CD4-positive, alpha-beta T cell treated with Interleukin-10 for 1 hour (primary cell): Measurements from ENCODE around the gene RNF31.
"Not testable (repeated sequence)": the region's sequence is repeated elsewhere in the genome, so short reads cannot be mapped to it uniquely, and the experiment has no call there.

Experiments used
- DNase-seq: peaks from one replicate; pipeline ENCODE4 v3.0.0-alpha.2; 2020

The RNF31 gene

DNA sequence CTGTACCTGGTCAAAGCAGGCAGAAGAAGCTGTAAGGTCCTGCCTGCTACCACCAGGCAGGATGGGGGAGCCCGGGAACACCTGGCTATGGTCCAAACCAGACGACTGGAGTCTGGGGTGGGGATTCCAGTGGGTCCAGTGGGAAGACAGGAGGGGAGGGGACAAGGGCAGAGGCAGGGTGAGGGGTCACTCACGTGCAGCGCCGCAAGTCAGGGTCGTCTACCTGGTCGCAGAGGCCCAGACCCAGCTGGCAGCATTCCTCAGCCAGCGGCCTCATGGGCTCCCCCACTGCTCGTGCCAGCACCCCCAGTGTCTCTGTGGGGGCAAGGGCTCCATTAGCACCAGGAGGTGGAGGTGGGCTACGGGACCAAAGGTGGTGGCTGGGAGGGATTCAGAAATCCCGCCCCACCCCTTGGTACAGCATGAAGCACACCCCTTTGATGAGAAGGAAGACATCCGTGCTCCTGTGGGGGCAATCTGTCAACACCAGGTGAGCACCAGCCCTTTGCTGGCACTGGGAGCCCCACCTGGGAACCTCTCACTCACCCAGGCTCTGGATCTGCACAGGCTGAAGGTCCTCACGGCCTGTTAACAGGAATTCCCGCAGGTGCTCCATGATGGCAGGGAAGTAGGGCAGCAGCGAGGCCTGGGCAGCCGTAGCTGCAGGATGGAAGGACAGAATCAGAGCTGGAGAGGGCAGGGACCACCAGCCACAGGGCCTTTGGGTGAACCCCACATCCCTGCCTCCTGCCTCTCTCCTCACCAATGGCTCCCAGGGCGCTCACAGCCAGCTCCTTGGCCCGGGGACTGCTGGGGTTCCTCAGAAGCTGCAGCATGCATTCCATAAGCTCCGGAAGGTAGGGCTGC lies 37.0 kb downstream of the RNF31 start:
- no peak for DNase-seq

DNA sequence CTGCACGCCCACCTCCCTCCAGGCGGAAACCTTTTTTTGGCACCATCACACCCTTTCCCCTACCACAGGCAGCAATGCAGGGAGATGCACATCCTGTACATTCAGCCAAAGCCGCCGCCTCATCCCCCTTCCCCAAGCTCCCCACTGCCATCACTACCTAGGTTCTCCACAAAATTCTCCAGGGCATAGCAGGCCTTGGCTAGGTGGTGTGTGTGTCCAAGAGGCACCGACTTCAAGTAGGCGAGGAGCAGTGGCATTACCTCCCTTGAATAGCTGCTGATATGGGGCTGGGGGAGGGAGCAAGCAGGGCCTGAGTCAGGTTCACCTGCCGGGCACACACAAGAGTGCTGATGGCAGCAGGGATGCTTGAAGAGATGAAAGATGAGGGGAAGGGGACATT lies 37.7 kb downstream of the RNF31 start:
- DNase-seq: no peak

DNA sequence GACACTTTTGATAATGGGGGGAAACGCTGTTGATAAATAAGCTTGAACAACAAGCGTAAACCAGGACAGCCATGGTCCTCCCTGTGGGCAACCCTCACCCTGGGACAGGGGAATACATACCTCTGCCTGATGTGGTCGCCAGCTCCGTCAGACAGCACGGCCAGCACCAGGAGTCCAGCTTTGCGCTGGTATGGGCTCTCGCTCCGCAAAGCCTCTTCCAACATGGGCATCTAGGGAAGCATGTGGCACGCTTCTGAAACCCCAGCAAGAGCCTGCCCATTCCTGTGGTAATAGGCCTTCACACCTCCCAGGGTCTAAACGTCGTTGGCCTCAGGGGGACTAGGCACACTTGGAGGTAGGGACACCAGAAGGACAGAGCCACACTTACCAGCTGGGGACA lies 38.4 kb downstream of the RNF31 start:
- DNase-seq: no peak

DNA sequence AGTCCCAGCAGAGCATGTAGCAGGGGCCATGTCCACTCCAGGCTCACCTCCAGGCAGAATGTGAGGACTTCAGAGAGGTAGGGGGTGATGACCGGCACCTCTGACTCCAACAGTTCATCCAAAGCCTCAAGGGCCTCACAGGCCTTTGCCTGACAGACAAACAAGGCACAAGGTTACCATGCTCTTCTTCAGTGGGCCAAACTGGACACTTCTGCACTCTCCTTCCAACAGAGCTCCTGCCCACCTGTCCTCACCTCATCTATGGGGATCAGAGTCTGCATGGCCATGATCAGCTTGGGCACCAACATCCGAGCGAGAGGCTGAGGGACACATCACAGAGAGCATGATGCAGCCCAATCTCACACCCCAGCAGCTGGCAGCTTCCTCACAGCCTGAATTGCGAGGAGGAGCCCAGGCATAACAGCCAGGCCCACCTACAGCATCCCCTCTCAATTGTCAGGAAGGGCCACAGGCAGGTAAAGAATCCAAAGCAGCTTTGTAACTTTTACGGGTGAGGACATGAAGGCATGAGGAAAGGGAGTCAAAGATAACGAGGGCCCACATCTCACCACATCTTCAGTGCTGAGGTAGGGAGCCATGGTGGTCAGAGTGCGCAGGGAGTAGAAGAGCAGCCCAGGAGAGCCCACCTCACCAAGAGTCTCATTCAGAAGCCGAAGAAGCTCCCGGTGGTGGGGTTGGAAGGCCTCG lies 39.7 kb downstream of the RNF31 start:
- no peak for DNase-seq

DNA sequence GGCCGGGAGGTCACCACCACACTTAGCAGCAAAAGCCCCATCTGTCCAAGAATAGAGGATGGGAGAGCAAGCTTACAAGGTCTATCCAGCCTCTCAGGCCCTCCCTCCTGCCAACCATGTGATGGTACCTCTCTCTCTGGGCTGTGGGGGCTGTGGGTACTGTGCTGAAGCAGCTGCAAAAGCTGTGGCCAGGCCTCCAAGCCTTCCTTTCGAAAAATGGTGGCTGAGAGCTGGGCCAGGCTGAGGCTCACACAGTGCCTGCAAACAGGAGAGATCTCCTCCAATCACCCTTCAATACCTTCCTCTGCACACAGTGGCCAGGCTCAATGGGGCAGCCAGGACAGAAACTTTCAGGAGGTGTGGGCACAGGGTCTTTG lies 40.2 kb downstream of the RNF31 start:
- DNase-seq: no peak

DNA sequence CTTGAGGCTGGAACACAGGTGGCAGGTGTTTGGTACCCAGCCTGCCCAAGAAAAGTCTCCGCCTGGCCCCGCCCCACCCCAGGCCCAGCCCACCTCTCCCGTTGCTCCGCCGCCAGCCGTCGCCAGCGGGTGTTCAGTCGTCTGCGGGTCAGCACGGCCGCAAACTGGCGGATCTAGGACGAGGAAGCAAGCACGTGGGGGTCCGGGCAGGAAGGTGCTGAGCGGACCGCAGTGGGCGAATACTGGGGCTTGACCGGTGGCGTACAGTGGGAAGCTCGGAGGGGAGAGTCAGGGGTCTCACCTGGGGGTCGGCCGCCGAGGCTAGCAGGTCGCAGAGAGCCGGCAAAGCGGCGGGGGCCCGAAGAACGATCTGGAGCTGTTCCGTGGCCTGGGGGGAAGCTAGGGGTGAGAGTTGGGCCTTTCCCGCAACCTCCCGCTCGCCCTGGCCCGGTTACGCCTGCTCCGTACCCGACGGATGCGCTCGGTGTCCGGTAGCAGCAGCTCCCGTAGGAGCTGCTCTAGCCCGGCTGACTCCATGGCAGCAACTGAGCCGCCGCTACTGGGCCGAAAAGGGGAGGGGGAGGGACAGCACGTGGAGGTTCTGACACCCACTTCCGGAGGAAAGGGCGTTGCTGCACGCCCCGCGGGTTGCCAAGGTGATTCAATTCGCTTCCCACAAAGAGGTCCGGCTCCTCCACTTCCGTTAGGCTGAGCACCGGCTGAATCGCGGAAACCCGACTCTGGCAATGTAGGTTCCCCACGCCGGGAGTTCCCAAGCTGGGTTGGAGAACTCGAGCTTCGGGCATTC lies 41.2 kb downstream of the RNF31 start, which contains the start of gene IPO4:
TSS of gene IPO4 (minus strand) at position 566 of the 808 bp plus-strand sequence. CDS start at position 537, 29 bp downstream.
- DNase-seq: peak; percentile 97

DNA sequence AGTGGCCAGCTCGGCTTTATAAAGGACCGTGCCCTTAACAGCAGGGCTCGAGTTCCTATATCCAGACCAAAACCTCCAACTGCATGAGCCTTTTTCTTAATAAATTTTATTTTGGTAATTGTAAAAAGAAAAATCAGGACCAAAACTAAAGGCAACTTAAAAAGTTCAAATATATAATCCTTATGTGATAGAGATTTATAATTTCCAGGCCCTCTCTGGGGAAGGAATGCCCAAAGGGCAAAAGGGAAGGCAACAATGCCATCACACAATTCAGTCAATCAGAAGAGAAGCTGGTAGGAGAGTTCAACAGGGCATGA lies 41.7 kb downstream of the RNF31 start:
- DNase-seq: no peak

DNA sequence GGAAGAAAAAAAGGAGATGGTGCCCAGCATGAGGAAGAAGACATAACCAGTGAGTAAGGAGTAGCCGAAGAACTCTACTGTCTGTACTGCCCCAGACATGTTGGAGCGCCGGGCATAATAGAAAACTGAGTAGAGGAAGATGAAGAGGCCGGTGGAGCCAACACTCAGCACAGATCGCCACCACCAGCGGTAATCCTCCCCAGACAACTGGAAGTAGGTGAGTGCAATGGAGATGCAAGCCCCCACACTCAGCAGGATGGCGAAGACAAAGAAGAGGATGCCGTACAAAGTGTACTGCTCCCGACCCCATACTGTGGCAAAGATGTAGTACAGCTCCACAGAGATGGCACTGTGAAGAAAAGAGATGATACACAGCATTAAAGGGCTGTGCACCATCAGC lies 42.2 kb downstream of the RNF31 start:
- no peak for DNase-seq

DNA sequence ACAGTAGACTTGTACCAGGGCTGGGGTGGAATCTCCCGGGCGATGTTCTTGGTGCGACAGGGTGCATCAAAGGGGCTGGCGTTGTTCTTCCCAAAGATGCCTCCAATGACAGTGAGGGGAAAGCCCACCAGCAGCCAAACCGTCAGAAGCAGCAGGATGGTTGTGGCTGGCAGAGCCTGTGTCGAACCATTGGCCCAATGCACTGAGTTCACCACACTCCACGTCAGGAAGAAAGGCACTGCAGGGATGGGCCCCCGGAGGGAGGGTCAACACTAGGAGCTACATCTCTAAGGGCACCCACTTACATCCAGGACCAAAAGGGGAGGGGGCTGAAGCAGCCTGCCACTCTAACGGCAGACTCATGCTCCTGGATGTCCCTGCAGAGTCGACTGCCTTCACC lies 43.1 kb downstream of the RNF31 start:
- no peak for DNase-seq

DNA sequence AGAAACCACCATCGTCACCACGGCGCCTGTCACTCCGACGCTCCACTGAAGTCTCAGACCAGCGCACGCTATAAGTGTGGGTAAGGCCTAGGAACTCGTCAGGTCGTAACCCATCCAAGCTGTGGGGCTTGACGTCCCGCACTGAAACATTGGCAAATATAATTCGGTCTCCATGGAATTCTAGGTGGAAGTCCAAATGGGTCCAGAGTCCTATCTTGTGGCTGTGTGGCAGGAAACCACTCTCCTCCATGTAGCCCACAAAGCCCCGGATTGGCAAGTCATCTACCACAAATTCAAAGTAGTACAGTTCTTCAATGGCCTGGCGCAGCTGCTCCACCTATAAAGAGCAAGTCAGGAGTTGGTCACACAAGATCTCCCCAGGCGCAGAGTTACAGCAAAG lies 45.6 kb downstream of the RNF31 start:
- DNase-seq: no peak

DNA sequence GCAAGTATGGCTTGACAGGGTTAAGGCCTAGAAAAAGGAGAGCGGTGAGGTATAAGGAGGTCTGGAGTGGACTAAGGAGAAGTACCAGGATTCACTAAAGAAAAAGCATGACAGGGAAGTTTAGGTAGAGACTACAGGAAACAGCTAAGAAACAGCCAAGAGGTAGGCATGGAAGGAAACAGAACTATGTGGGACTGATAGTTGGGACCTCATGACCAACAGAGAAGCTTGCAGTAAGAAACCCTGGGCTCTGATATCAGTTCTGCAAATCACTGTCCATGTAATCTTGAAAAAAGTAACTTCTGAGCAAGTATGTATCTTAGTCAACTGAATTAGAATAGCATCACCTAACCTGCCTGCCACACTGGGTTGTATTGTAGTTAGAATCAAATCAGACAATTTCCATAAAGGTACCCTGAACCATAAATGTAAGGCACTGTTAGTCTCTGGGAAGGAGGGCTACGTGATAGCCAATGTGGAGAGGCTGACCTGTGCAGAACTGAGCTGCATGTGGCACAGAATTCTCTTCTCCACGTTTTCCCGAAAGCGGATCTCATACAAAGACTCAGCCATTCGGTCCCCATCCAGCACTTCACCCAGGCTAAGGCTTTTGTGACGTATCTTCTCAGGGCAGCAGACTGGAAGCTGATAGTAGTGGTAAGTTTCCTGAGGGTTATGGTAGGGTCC lies 47.0 kb downstream of the RNF31 start:
- DNase-seq: no peak

DNA sequence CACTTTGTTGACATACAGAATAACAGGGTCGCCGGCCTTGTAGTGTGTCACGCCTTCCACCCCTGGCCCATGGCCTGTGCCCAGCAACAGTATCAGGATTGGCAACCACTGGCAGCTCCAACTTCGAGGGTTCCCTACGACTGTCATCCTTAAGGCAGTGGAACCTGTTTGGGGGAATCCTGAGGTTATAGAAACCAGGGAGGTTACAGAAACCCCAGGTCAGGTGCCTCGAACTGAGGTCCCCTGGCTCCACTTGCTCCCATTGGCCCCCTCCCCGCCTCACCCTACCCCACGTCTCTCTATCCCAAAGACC lies 47.5 kb downstream of the RNF31 start:
- no peak for DNase-seq

DNA sequence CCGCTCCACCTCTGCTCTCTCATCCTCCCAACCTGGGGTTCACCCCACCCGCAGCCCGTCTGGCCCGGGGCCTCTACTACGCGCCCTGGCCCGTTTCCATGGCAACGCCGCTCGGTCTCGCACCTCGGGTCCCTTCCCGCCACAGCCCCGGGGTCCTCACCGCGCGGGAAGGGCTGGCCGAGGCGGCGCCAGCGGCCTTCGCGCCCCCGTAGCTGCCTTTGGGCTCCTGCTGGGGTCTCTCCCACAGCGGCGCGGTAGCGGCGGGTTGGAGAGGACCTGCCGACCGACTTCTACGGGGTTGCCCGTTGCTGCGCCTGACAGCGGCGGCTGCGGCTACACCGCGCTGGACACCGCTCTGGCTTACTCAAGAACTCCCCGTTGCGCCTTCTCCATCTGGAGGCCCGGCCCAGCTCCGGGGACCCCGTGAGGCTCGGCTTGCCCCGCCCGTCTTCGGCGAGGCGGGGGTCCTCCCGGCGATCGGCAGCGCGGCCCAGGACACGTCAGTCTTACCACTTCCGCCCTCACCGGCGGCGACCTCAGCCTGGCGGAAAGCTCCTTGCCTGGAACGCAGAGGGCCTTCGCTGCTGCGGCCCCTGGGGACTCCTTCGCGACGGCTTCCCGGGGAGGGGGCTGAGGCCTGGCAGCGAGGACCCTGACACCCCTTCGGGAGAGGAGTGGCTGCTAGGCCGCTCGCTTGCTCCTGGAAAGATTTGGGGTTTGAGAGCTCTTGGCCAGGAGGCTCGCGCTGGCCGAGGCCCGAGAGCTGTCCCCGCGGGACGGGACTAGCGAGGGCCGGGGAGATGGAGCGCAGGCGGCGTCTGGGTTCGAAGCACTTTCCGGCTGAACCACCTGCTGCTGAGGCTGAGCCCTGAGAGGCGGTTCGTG lies 48.1 kb downstream of the RNF31 start, which contains the start of gene TM9SF1:
TSS of gene TM9SF1 (minus strand) at position 256 of the 885 bp plus-strand sequence. CDS start 422 bp downstream, outside the sequence.
- peak; percentile 92 for DNase-seq

DNA sequence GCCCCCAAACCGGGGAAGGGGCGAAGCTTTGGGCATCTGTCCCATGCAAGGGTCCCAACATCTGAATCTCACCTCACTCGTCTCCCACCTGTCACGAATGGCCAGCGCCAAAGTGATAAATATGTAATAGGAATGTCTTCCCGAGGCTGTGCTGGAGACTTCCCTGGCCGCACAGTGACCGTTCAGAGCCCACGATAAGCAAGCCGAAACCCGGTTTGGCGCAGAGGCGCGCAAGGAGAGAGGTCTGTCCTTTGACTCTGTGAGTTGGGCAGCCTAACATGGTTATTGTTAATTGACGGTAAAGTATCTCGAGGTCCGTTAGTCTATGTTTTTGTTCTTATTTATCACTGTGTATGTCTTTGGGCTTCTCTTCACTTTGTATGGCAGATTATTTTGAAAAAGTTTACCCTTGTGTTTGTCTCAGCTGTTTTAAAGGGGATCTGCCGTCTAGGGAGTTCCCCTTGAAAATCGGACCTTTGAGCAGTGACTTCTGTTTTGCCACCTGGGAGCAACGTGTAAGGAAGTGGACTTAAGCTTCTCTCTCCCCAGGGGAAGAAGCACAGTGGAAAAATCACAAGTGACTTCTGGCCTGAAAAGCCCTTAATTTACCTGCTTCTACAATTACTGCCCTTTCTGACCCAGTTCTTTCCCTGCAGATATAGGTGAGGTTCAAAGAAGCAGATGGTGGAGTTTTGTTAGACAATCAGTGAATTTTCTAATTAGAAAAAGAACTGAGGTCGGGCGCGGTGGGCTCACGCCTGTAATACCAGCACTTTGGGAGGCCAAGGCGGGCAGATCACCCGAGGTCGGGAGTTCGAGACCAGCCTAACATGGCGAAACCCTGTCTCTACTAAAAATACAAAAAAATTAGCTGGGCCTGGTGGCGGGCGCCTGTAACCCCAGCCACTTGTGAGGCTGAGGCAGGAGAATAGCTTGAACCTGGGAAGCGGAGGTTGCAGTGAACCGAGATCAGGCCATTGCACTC lies 49.1 kb downstream of the RNF31 start:
- peak; percentile 28 for DNase-seq

DNA sequence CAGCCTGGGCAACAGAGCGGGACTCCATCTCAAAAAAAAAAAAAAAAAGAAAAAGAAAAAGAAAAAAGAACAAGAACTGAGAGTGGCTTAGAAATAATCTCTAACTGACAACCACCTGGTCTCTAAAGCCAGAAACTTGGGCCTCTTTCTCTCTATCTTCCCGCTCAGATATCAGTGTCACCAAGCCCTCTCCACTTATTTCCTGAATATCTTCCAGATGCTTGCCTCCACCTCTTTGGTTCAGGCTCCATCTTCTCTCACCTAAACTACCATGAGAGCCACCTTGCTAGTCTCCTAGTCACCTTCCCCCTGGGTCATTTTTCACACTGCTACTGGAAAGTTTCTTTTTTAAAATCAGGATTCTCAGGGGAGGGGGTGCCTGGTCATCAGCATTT lies 49.8 kb downstream of the RNF31 start:
- no peak for DNase-seq

DNA sequence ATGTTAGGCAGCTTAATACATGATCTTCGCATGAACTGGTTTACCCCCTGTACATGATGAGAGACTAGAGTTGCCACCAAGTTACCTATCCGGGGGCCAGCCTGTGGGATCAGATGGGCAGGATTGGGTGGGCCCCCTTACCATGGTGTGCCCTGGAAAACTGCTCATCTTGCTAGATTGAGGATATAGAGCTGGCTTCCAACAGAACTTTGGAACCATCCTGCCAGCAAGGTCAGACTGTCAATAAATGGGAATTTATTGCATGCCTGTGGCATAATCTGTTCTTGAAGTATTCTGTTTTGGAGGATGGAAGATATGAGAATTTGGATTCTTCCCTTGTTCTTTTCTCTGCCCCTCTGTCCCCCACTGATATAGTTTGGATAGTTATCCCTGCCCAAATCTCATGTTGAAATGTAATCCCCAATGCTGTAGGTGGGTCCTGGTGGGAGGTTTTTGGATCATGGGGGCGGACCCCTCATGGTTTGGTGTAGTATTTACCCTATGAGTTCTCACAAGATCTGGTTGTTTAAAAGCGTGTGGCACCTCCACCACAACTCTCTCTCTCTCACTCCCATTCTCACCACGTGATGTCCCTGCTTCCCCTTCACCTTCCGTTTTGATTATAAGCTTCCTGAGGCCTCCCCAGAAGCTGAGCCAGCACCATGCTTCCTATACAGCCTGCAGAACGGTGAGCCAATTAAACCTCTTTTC lies 51.7 kb downstream of the RNF31 start:
- DNase-seq: no peak

DNA sequence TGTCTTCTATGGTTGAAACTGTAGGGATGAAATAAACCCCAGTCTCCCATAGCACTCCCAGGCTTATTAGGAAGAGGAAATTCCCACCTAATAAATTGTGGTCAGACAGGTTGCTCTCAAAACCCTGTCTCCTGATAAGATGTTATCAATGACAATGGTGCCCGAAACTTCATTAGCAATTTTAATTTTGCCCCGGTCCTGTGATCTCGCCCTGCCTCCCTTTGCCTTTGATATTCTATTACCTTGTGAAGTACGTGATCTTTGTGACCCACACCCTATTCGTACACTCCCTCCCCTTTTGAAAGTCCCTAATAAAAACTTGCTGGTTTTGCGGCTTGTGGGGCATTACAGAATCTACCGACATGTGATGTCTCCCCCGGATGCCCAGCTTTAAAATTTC lies 55.2 kb downstream of the RNF31 start:
- DNase-seq: not testable (repeated sequence)

DNA sequence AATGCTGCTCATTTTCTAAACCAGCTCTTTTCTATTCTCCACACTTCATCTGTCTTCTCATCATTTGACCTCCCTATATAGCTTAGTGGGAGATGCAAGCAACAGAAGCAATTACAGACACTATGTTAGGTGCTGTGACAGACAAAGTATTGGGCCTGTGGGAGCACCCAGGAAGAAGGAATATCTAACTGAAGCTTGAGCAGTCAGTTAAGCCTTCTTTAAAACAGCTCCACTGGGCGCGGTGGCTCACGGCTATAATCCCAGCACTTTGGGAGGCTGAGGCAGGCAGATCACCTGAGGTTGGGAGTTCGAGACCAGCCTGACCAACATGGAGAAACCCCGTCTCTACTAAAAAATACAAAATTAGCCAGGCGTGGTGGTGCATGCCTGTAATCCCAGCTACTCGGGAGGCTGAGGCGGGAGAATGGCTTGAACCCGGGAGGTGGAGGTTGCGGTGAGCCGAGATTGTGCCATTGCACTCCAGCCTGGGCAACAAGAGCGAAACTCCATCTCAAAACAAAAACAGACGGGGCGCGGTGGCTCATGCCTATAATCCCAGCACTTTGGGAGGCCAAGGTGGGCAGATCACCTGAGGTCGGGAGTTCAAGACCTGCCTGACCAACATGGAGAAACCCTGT lies 56.1 kb downstream of the RNF31 start:
- DNase-seq: not testable (repeated sequence)
